ENCODE measurements around the gene GNAI1. TPM values are rescaled to one million over a fixed set of nuclear protein-coding genes. Genes with fewer than 3 reads are reported as not detected.

The GNAI1 gene
- total and polyA plus RNA-seq, 8 donors, result 27.3 to 152 (median 134) TPM

- no peak for DNase-seq
- intact Hi-C loops (cut with DNase I), result no loop called here
These were observed 876 bp downstream of the GNAI1 start for GRCh38 chr7:80135309-80136104.

GRCh38 chr7:80136261-80137055 lies 1.8 kb downstream of the GNAI1 start:
- Histone ChIP-seq H3K36me3 (no peaks in the 10 kb centered on the region), H3K27ac (peak overlapping the region; percentile 89 to 92), H3K4me1 (peaks cover 12 to 24% of the 10 kb centered on the region in 2 donors), H3K4me3 (peak overlapping the region; percentile 64 to 91), H3K27me3 (peaks cover 0 to 38% of the 10 kb centered on the region in 2 donors), H3K9me3 (no peaks in the 10 kb centered on the region)
- DNase-seq, result no peak
- TF ChIP-seq CTCF (IDR thresholded peaks at IDR 0.05), result no peak
- intact Hi-C loops (cut with DNase I), result no loop called here
- no peak for ATAC-seq

More at GRCh38 chr7:80135309-80136104, 876 bp downstream of the GNAI1 start:
- ATAC-seq, result peak; percentile 57
- Histone ChIP-seq H3K36me3 (no peaks in the 10 kb centered on the region), H3K4me1 (peaks cover 12 to 24% of the 10 kb centered on the region in 2 donors), H3K27ac (peak overlapping the region; percentile 89 to 92), H3K9me3 (no peaks in the 10 kb centered on the region), H3K4me3 (peak overlapping the region; percentile 64 to 91), H3K27me3 (peaks cover 0 to 38% of the 10 kb centered on the region in 2 donors)
- no peak for TF ChIP-seq CTCF (IDR thresholded peaks at IDR 0.05)

- intact Hi-C loops (cut with DNase I), result no loop called here
- TF ChIP-seq CTCF (IDR thresholded peaks at IDR 0.05), result no peak
- Histone ChIP-seq H3K27ac (no peak overlapping the region), H3K9me3 (no peaks in the 10 kb centered on the region), H3K4me1 (peaks cover 12 to 24% of the 10 kb centered on the region in 2 donors), H3K36me3 (no peaks in the 10 kb centered on the region), H3K4me3 (no peak overlapping the region), H3K27me3 (peaks cover 0 to 38% of the 10 kb centered on the region in 2 donors)
- DNase-seq, result no peak
- no peak for ATAC-seq
These were observed 2.8 kb downstream of the GNAI1 start for GRCh38 chr7:80137410-80137809.

- H3K9me3 ChIP-seq, result no peaks in the 10 kb centered on the region
- TF ChIP-seq CTCF (IDR thresholded peaks at IDR 0.05), result no peak
- no peaks in the 10 kb centered on the region for H3K36me3 ChIP-seq
- intact Hi-C loops (cut with DNase I), result no loop called here
- peak overlapping the region in 1 of 2 donors; percentile 0 for H3K27ac ChIP-seq
- H3K4me3 ChIP-seq, result no peak overlapping the region
- H3K27me3 ChIP-seq, result peaks cover 0 to 36% of the 10 kb centered on the region in 2 donors
- no peak for ATAC-seq
- DNase-seq, result peak in 1 of 4 donors; percentile 58
- peaks cover 12 to 24% of the 10 kb centered on the region in 2 donors for H3K4me1 ChIP-seq
These were observed 4.6 kb downstream of the GNAI1 start for GRCh38 chr7:80139236-80139635.

GRCh38 chr7:80140388-80140787 lies 5.8 kb downstream of the GNAI1 start:
- ATAC-seq (no peak), DNase-seq (no peak)
- Histone ChIP-seq H3K36me3 (no peaks in the 10 kb centered on the region), H3K27ac (no peak overlapping the region), H3K27me3 (peaks cover 0 to 25% of the 10 kb centered on the region in 2 donors), H3K9me3 (no peaks in the 10 kb centered on the region), H3K4me1 (peaks cover 12 to 26% of the 10 kb centered on the region in 2 donors), H3K4me3 (no peak overlapping the region)
- no peak for TF ChIP-seq CTCF (IDR thresholded peaks at IDR 0.05)
- intact Hi-C loops (cut with DNase I), result no loop called here

Data from left lung (tissue), 10 donors.